ENCODE data around the gene WNT5B. TPM values are rescaled to one million over a fixed set of nuclear protein-coding genes. Genes with fewer than 3 reads are reported as not detected.
"Not testable (repeated sequence)": the region's sequence is repeated elsewhere in the genome, so short reads cannot be mapped to it uniquely, and the experiment has no call there.

WNT5B gene
- total RNA-seq, 1 donor: 16.6 TPM

GRCh38 chr12:1598757-1599156, 30.3 kb upstream of the WNT5B start:
- DNase-seq (ENCODE audit: low read depth): no peak
- H3K4me3 ChIP-seq (ENCODE audit: low read depth, low read length): no peak overlapping the region
- no peak for TF ChIP-seq CTCF (IDR thresholded peaks at IDR 0.05; ENCODE audit: insufficient read depth, low read length)

- DNase-seq (ENCODE audit: low read depth); H3K4me3 ChIP-seq (ENCODE audit: low read depth, low read length): not testable (repeated sequence)
These were observed 26.3 kb upstream of the WNT5B start for GRCh38 chr12:1602706-1603105.

- H3K4me3 ChIP-seq (ENCODE audit: low read depth, low read length): no peak overlapping the region
- no peak for DNase-seq (ENCODE audit: low read depth)
- no peak for TF ChIP-seq CTCF (IDR thresholded peaks at IDR 0.05; ENCODE audit: insufficient read depth, low read length)
These were observed 25.6 kb upstream of the WNT5B start for GRCh38 chr12:1603269-1603993.

- no peak for DNase-seq (ENCODE audit: low read depth)
- TF ChIP-seq CTCF (IDR thresholded peaks at IDR 0.05; ENCODE audit: insufficient read depth, low read length): no peak
- H3K4me3 ChIP-seq (ENCODE audit: low read depth, low read length): no peak overlapping the region
These were observed 24.6 kb upstream of the WNT5B start for GRCh38 chr12:1604464-1604863.

- TF ChIP-seq CTCF (IDR thresholded peaks at IDR 0.05; ENCODE audit: insufficient read depth, low read length): peak; percentile 76
- peak; percentile 89 for DNase-seq (ENCODE audit: low read depth)
- H3K4me3 ChIP-seq (ENCODE audit: low read depth, low read length): peak overlapping the region; percentile 59
These were observed 23.7 kb upstream of the WNT5B start for GRCh38 chr12:1605129-1606020.

GRCh38 chr12:1606021-1606622, 22.9 kb upstream of the WNT5B start:
- peak overlapping the region; percentile 59 for H3K4me3 ChIP-seq (ENCODE audit: low read depth, low read length)
- peak; percentile 96 for DNase-seq (ENCODE audit: low read depth)
- TF ChIP-seq CTCF (IDR thresholded peaks at IDR 0.05; ENCODE audit: insufficient read depth, low read length): no peak

All from fibroblast of the aortic adventitia (primary cell).